Upper lobe of right lung (tissue), 1 donor: Measurements from ENCODE around the gene PACSIN1. TPM values are rescaled to one million over a fixed set of nuclear protein-coding genes. Genes with fewer than 3 reads are reported as not detected.

Experiments
- ATAC-seq: fragments of 200-7000 bp; cut with Tn5 transposase; one replicate; pipeline ENCODE4 v1.9.1; 2020; ENCODE audit warnings: mild to moderate bottlenecking, moderate library complexity
- DNase-seq: peaks from one replicate; pipeline ENCODE4 v3.0.0-alpha.2; 2020
- H3K27ac ChIP-seq: fragments of 200-600 bp; one replicate; pipeline ENCODE4 v1.8.0; 2022
- H3K27me3 ChIP-seq: fragments of 200-600 bp; one replicate; pipeline ENCODE4 v1.8.0; 2022; ENCODE audit warnings: mild to moderate bottlenecking
- H3K36me3 ChIP-seq: fragments of 200-600 bp; one replicate; pipeline ENCODE4 v1.8.0; 2022
- H3K4me1 ChIP-seq: fragments of 200-600 bp; one replicate; pipeline ENCODE4 v1.8.0; 2022
- H3K4me3 ChIP-seq: fragments of 200-600 bp; one replicate; pipeline ENCODE4 v1.8.0; 2022; ENCODE audit warnings: mild to moderate bottlenecking
- H3K9me3 ChIP-seq: fragments of 200-600 bp; one replicate; pipeline ENCODE4 v1.8.0; 2022
- CTCF ChIP-seq: fragments of 200-600 bp; IDR thresholded peaks from one replicate; pipeline ENCODE4 v1.8.0; 2022; ENCODE audit warnings: antibody characterized with exemption
- intact Hi-C: fragments of 100-400 bp; cut with DNase I; formaldehyde crosslinking; loops from one replicate; pipeline ENCODE4 v1.11.0; 2022
- total RNA-seq: library from RNA; stranded (reverse); fragmentation: NEBNext Ultra II Directional; extraction: Animal tissue kit (Norgen Biotek cat#: 25700); gene quantifications from one replicate; pipeline ENCODE4 v1.2.1, GENCODE V29; 2021
- donor health status: DM: no; HTN: yes; CAD: no; lungs with severe emphysema.

PACSIN1 gene
- total RNA-seq, 1 donor from 2014 or later = not detected

DNA sequence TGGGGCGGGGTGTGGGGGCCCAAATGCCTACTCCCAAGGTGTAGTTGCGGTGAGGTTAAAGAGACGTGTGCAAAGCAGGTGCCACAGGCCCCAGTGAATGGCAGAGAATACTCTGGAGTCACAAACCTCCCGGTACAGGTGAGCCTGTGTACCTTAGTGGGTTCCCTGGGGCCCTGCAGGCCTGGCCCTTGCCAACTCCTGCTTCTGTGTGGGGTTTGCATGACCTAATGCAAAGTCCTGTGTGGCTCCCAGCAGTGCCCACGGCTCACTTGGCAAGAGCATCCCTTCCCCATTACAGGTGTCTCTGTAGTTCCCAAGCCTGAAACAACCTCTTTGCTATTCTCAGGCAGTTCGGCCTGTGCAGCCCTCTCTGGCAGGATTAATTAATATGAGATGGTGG lies 72.7 kb downstream of the PACSIN1 start:
- H3K9me3 ChIP-seq = no peaks in the 10 kb centered on the region
- no peaks in the 10 kb centered on the region for H3K36me3 ChIP-seq
- no peaks in the 10 kb centered on the region for H3K27me3 ChIP-seq
- intact Hi-C loops = no loop called here
- no peak overlapping the region for H3K27ac ChIP-seq
- TF ChIP-seq CTCF = no peak
- DNase-seq = no peak
- no peak for ATAC-seq
- H3K4me1 ChIP-seq = no peaks in the 10 kb centered on the region
- no peak overlapping the region for H3K4me3 ChIP-seq

GRCh38 chr6:34539181-34539580 lies 73.3 kb downstream of the PACSIN1 start:
- H3K9me3 ChIP-seq = no peaks in the 10 kb centered on the region
- no peaks in the 10 kb centered on the region for H3K27me3 ChIP-seq
- no peak for DNase-seq
- intact Hi-C loops = no loop called here
- ATAC-seq = no peak
- H3K4me3 ChIP-seq = no peak overlapping the region
- H3K36me3 ChIP-seq = no peaks in the 10 kb centered on the region
- TF ChIP-seq CTCF = no peak
- H3K27ac ChIP-seq = no peak overlapping the region
- H3K4me1 ChIP-seq = no peaks in the 10 kb centered on the region

GRCh38 chr6:34540222-34540621 lies 74.3 kb downstream of the PACSIN1 start:
- H3K9me3 ChIP-seq = no peaks in the 10 kb centered on the region
- no peaks in the 10 kb centered on the region for H3K36me3 ChIP-seq
- no peaks in the 10 kb centered on the region for H3K27me3 ChIP-seq
- ATAC-seq (no peak), DNase-seq (no peak)
- no peak for TF ChIP-seq CTCF
- intact Hi-C loops = no loop called here
- no peak overlapping the region for H3K4me3 ChIP-seq
- H3K27ac ChIP-seq = no peak overlapping the region
- no peaks in the 10 kb centered on the region for H3K4me1 ChIP-seq

DNA sequence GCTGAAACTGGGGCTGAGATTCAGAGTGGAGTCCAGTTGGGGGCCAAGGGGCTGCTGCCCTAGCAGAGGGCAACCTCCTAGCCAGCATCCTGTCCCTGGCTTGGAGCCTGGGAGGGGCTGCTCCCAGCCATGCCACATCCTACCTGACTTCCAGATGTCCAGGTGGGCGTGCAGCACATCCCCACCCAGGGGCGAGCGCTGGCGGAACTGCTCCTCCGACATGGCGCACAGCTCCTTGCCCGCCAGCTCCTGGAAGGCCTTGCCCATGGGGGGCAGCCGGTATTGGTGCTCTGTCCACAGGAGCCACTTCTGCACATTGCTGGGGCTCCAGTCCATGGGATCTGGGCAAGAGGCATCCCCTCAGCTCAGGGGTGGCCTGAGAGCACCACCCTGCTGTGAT lies 75.0 kb downstream of the PACSIN1 start:
- no peaks in the 10 kb centered on the region for H3K4me1 ChIP-seq
- no peak for ATAC-seq
- TF ChIP-seq CTCF = no peak
- no peaks in the 10 kb centered on the region for H3K9me3 ChIP-seq
- H3K4me3 ChIP-seq = no peak overlapping the region
- no peak overlapping the region for H3K27ac ChIP-seq
- intact Hi-C loops = no loop called here
- H3K27me3 ChIP-seq = no peaks in the 10 kb centered on the region
- DNase-seq = no peak
- H3K36me3 ChIP-seq = no peaks in the 10 kb centered on the region

DNA sequence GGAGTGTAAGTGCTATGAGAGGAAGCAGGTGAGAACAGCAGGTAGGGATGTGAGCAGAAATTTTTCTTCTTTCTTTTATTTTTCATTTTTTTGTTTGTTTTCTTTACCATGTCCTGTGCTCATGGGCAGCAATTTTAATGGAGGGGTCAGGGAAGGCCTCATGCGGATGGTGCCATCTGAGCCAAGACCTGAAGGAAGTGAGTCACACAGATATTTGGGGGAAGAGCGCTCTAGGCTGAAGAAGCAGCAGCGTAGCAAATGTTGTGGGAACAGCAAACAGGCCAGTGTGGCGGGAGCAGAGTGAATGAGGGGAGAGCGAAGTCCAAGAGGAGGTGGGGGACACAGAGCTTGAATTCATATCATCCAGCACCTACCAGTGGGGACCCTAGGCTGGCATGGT lies 77.5 kb downstream of the PACSIN1 start:
- no peaks in the 10 kb centered on the region for H3K36me3 ChIP-seq
- H3K4me3 ChIP-seq = no peak overlapping the region
- no peak for TF ChIP-seq CTCF
- DNase-seq = no peak
- H3K27ac ChIP-seq = no peak overlapping the region
- intact Hi-C loops = no loop called here
- no peaks in the 10 kb centered on the region for H3K9me3 ChIP-seq
- no peaks in the 10 kb centered on the region for H3K27me3 ChIP-seq
- no peaks in the 10 kb centered on the region for H3K4me1 ChIP-seq
- ATAC-seq = no peak

GRCh38 chr6:34544052-34544604 lies 78.3 kb downstream of the PACSIN1 start:
- no peak for ATAC-seq
- Histone ChIP-seq H3K27ac (no peak overlapping the region), H3K27me3 (no peaks in the 10 kb centered on the region), H3K36me3 (no peaks in the 10 kb centered on the region), H3K9me3 (no peaks in the 10 kb centered on the region), H3K4me1 (no peaks in the 10 kb centered on the region), H3K4me3 (no peak overlapping the region)
- no peak for TF ChIP-seq CTCF
- no peak for DNase-seq
- intact Hi-C loops = no loop called here
